Sigmoid colon (tissue), 7 donors: ENCODE results near the gene PODXL. TPM values are rescaled to one million over a fixed set of nuclear protein-coding genes. Genes with fewer than 3 reads are reported as not detected.
"Not testable (repeated sequence)": the region's sequence is repeated elsewhere in the genome, so short reads cannot be mapped to it uniquely, and the experiment has no call there.

Experiments used
- DNase-seq: peaks from one replicate; pipeline ENCODE4 v3.0.0-alpha.2; 2019
- H3K27ac ChIP-seq, 4 donors: fragments of 200-600 bp; sonication (generic); one replicate each; pipeline ENCODE4 v1.5.1; 2016 to 2019; ENCODE audit warnings: mild to moderate bottlenecking in 1 of 4
- H3K27me3 ChIP-seq, 3 donors: fragments of 200-600 bp; sonication (generic); one replicate each; pipeline ENCODE4 v1.5.1; 2019; ENCODE audit warnings: mild to moderate bottlenecking in 1 of 3
- H3K36me3 ChIP-seq, 4 donors: fragments of 200-600 bp; sonication (generic); one replicate each; pipeline ENCODE4 v1.5.1; 2016 to 2019
- H3K4me1 ChIP-seq, 4 donors: fragments of 200-600 bp; sonication (generic); one replicate each; pipeline ENCODE4 v1.5.1; 2017 to 2019
- H3K4me3 ChIP-seq, 4 donors: fragments of 200-600 bp; sonication (generic); one replicate each; pipeline ENCODE4 v1.5.1; 2017 to 2019; ENCODE audit warnings: mild to moderate bottlenecking in 2 of 4, moderate library complexity in 1 of 4
- H3K9me3 ChIP-seq, 4 donors: fragments of 200-600 bp in 3 of 4; sonication (generic) in 3 of 4; one replicate each; pipeline versions ENCODE4 v1.5.1 to v1.6.1; 2013 to 2019
- EP300 ChIP-seq, 4 donors: sonication (generic); formaldehyde crosslinking; IDR thresholded peaks; one replicate each; pipeline ENCODE4 v1.6.1; 2017; ENCODE audit warnings: antibody characterized with exemption in 4 of 4
- POLR2A ChIP-seq, 2 donors: fragments of 450-650 bp; IDR thresholded peaks; one replicate each; pipeline ENCODE4 v1.6.1; 2016; ENCODE audit warnings: antibody characterized with exemption in 2 of 2, mild to moderate bottlenecking in 2 of 2, moderate library complexity in 2 of 2
- POLR2AphosphoS5 ChIP-seq, 4 donors: sonication (generic); formaldehyde crosslinking; IDR thresholded peaks; one replicate each; pipeline ENCODE4 v1.6.1; 2017; ENCODE audit warnings: antibody characterized with exemption in 4 of 4
- WGBS, 2 donors: extraction: QIAGEN DNeasy Blood & Tissue Kit; methylation state at CpG; one replicate each; pipeline ENCODE4 v1.1.7; 2013; 5-methylcytosine and 5-hydroxymethylcytosine counted together
- intact Hi-C: fragments of 100-400 bp; cut with DNase I; formaldehyde crosslinking; loops from one replicate; pipeline ENCODE4 v1.15.1; 2023
- polyA plus RNA-seq, 3 donors: library from polyadenylated mRNA; stranded (reverse); fragments of 200-250 nt; gene quantifications; one replicate each; pipeline ENCODE4 v1.2.3, GENCODE V29; 2013
- total RNA-seq, 4 donors: library from RNA; depleted of rRNA; stranded (reverse); fragments of >200 nt; gene quantifications; one replicate each; pipeline ENCODE4 v1.1.0, GENCODE V29; 2016
- TF ChIP-seq, protein P1 (sequence below), 4 experiments: fragments of 450-650 bp in 3 of 4; fragments of 200-600 bp in 1 of 4; IDR thresholded peaks; one replicate each; pipeline ENCODE4 v1.5.1; 2016 to 2019; ENCODE audit warnings: antibody characterized with exemption in 4 of 4, mild to moderate bottlenecking in 3 of 4, moderate library complexity in 2 of 4
- donor health status: healthy with polysubstance abuse.
- donor health status: Bipolar disorder and iron deficiency.
- donor health status: healthy.

The PODXL gene
- total and polyA plus RNA-seq, 7 donors, result 1.2 to 23.2 (median 15.8) TPM

DNA sequence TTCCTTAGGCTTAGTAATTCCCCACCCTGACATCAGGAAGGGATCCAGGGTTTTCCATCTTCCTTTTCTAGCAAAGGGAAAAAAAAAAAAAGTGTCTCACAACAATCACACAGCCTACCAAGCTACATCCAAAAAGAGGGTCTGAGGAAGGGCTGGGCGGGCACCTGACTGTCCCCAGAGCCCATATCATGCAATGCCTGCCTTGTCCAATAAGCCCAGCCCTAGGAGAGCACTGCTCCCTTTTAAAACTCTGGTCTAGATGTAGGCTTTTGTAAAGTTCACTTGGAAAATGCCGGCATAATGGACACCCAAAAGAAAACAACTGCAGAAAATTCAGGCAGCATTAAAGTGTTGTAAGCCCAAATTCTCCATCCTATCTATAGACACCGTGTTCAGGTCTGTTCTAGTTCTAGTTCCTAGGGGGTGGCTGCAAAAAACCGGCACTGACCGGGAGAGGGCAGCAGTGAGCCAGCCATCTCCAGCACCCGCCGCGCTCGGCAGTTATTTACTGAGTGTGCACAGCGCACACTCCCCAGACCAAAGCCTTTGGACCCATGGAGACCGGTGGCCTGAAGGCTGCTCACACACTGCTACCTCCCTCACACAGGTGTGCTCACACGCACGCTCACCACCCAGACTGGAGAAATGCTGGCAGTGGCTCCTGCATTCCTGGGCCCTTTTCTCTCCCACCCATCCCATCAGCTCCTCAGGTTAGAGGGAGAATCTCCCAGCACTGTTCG, 48.7 kb downstream of the PODXL start:
- Histone ChIP-seq H3K27me3 (no peaks in the 10 kb centered on the region), H3K27ac (no peak overlapping the region), H3K9me3 (no peaks in the 10 kb centered on the region), H3K4me3 (no peak overlapping the region), H3K36me3 (peaks cover 0 to 36% (median 0%) of the 10 kb centered on the region in 4 donors), H3K4me1 (peaks cover 0 to 27% (median 18%) of the 10 kb centered on the region in 4 donors)
- intact Hi-C loops, result loop anchor here (1.0 to 5.0 kb wide), 2 partner anchors 35 to 147 kb away; no protein-coding TSS in a partner anchor
- peak in 2 of 4 donors; percentile 19 to 34 for TF ChIP-seq POLR2AphosphoS5 (IDR thresholded peaks at IDR 0.05)
- TF ChIP-seq, protein P1, sequence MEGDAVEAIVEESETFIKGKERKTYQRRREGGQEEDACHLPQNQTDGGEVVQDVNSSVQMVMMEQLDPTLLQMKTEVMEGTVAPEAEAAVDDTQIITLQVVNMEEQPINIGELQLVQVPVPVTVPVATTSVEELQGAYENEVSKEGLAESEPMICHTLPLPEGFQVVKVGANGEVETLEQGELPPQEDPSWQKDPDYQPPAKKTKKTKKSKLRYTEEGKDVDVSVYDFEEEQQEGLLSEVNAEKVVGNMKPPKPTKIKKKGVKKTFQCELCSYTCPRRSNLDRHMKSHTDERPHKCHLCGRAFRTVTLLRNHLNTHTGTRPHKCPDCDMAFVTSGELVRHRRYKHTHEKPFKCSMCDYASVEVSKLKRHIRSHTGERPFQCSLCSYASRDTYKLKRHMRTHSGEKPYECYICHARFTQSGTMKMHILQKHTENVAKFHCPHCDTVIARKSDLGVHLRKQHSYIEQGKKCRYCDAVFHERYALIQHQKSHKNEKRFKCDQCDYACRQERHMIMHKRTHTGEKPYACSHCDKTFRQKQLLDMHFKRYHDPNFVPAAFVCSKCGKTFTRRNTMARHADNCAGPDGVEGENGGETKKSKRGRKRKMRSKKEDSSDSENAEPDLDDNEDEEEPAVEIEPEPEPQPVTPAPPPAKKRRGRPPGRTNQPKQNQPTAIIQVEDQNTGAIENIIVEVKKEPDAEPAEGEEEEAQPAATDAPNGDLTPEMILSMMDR (IDR thresholded peaks at IDR 0.05), result peak; percentile 79 to 91 (median 88)
- no peak for TF ChIP-seq POLR2A (IDR thresholded peaks at IDR 0.05)
- TF ChIP-seq EP300 (IDR thresholded peaks at IDR 0.05), result no peak
- DNase-seq, result peak; percentile 92
- 13 to 24% methylated on average over 14 of the region's 14 CpGs for WGBS, 2 donors

DNA sequence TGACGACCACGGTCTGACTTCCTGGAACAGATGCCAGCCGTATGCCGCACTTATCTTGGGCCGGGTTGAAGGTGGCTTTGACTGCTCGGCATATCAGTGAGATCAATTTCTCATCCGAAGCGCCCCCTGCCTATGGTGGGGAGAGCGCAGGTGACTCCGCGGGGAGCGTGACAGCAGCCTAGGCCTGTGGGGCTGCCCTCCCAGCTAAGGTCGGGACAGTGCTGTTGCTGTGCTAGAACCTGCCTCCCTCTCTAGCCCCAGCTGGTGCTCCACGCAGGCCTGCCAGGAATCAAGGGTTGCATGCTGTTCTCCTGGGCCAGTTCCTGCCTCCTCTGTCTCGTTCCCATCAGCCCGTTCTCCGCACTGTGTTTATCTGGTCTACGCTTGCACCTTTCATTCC, 49.8 kb downstream of the PODXL start:
- no peak overlapping the region for H3K27ac ChIP-seq
- peaks cover 0 to 22% (median 16%) of the 10 kb centered on the region in 4 donors for H3K4me1 ChIP-seq
- no peaks in the 10 kb centered on the region for H3K9me3 ChIP-seq
- 46 to 81% methylated on average over 18 of the region's 18 CpGs for WGBS, 2 donors
- H3K36me3 ChIP-seq, result peaks cover 0 to 36% (median 0%) of the 10 kb centered on the region in 4 donors
- DNase-seq, result no peak
- H3K4me3 ChIP-seq, result no peak overlapping the region
- no peaks in the 10 kb centered on the region for H3K27me3 ChIP-seq
- intact Hi-C loops, result loop anchor here (5.0 kb wide), 1 partner anchor 36 kb away; no protein-coding TSS in a partner anchor
- TF ChIP-seq POLR2A (IDR thresholded peaks at IDR 0.05) (no peak), EP300 (IDR thresholded peaks at IDR 0.05) (no peak), POLR2AphosphoS5 (IDR thresholded peaks at IDR 0.05) (no peak)
- TF ChIP-seq, protein P1 (IDR thresholded peaks at IDR 0.05), result no peak

DNA sequence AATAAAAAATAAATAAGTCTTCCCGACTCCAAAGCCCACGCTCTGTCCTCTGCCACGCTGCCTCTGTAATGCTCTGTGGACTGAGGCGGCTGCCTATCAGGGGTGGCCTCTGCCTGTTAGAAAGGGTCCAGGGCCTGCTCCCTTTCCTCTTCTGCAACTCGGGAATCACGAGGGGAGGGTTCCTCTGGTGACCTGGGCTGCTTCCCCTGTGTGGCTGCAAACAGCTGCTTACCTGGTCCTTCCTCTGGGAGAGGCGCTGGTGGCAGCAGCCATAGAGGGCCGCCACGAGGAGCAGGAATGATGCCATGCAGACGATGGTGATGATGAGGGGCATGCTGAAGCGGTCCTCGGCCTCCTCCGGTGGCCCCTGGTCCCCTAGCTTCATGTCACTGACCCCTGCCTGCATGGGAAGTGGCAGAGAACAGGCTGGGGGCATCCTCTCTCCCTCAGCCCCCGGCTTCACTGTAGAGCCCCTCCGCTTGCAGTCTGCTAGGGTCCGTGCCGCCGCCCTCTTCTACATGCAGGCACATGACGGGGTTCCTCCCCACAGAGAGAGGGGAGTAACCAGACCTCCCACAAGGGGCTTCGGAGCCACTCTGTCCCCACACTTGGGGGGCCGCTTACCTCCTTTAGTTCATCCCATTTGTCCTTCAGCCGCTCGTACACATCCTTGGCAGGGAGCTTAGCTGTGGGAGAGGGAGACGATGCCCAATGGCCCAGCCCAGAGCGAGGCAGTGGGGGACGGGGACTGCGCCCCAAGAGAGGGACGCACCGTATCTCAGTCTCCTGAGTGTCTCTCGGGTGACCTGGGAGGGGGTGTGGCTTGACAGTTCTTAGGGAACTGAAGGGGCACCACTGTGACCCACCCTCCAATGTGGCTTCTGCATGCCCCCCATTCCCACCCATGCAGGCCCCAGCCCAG, 50.5 kb downstream of the PODXL start:
- no peak overlapping the region for H3K4me3 ChIP-seq
- H3K27ac ChIP-seq, result no peak overlapping the region
- H3K27me3 ChIP-seq, result no peaks in the 10 kb centered on the region
- H3K4me1 ChIP-seq, result peaks cover 0 to 21% (median 16%) of the 10 kb centered on the region in 4 donors
- 86 to 91% methylated on average over 30 of the region's 30 CpGs for WGBS, 2 donors
- peaks cover 0 to 36% (median 0%) of the 10 kb centered on the region in 4 donors for H3K36me3 ChIP-seq
- H3K9me3 ChIP-seq, result no peaks in the 10 kb centered on the region
- intact Hi-C loops, result loop anchor here (5.0 kb wide), 1 partner anchor 36 kb away; no protein-coding TSS in a partner anchor
- no peak for DNase-seq
- TF ChIP-seq, protein P1 (IDR thresholded peaks at IDR 0.05), result no peak
- TF ChIP-seq POLR2A (IDR thresholded peaks at IDR 0.05), result no peak
- TF ChIP-seq EP300 (IDR thresholded peaks at IDR 0.05), result no peak
- TF ChIP-seq POLR2AphosphoS5 (IDR thresholded peaks at IDR 0.05), result no peak

DNA sequence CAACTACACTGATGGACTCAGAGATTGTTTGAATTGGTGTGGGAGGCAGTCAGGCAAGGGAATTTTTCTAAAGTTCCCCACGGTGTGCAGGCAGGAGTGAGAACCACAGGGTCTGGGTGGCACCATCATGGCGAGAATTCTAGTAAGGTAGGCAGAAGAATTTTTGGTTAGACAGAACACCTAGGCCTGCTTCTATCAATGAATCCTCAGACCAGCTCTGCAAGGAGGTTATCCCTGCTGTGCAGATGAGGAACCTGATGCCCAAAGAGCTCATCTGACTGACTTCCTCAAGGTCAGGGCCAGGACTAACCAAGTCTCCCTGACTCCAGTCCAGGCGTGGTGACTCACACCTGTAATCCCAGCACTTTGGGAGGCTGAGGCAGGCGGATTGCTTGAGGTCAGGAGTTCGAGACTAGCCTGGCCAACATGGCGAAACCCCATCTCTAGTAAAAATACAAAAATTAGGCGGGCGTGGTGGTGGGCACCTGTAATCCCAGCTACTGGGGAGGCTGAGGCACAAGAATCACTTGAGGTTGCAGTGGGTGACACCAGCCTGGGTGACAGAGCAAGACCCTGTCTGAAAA, 51.3 kb downstream of the PODXL start:
- DNase-seq, result not testable (repeated sequence)
- peaks cover 0 to 41% (median 0%) of the 10 kb centered on the region in 4 donors for H3K36me3 ChIP-seq

More for the DNA sequence above, 51.3 kb downstream of the PODXL start:
- not testable (repeated sequence) for H3K9me3 ChIP-seq, H3K4me3 ChIP-seq, H3K27me3 ChIP-seq, H3K27ac ChIP-seq
- 86 to 88% methylated on average over 8 of the region's 8 CpGs for WGBS, 2 donors
- intact Hi-C loops, result loop anchor here (5.0 kb wide), 1 partner anchor 37 kb away; no protein-coding TSS in a partner anchor
- H3K4me1 ChIP-seq, result peaks cover 0 to 21% (median 16%) of the 10 kb centered on the region in 4 donors
